Gastroesophageal sphincter (tissue), 4 donors: Measurements from ENCODE around the gene AUTS2. TPM values are rescaled to one million over a fixed set of nuclear protein-coding genes. Genes with fewer than 3 reads are reported as not detected.

Experiments used
- ATAC-seq: fragments of 150-250 bp; one replicate; pipeline ENCODE4 v1.9.1; 2016; ENCODE audit warnings: mild to moderate bottlenecking, moderate library complexity
- H3K27ac ChIP-seq, 4 donors: fragments of 200-600 bp; sonication (generic) in 3 of 4; 1 replicate in 3 of 4; 2 replicates in 1 of 4; pipeline ENCODE4 v1.5.1; 2016 to 2019
- H3K27me3 ChIP-seq: fragments of 200-600 bp; sonication (generic); one replicate; pipeline ENCODE4 v1.5.1; 2019
- H3K36me3 ChIP-seq, 2 donors: fragments of 200-600 bp; sonication (generic); one replicate each; pipeline ENCODE4 v1.5.1; 2019; ENCODE audit warnings: control low read depth in 1 of 2
- H3K4me1 ChIP-seq, 3 donors: fragments of 200-600 bp; sonication (generic); 1 replicate in 2 of 3; 2 replicates in 1 of 3; pipeline ENCODE4 v1.5.1; 2016 to 2019; ENCODE audit warnings: control low read depth in 2 of 3
- H3K4me3 ChIP-seq, 2 donors: fragments of 200-600 bp; sonication (generic); one replicate each; pipeline ENCODE4 v1.5.1; 2019; ENCODE audit warnings: mild to moderate bottlenecking in 1 of 2, moderate library complexity in 1 of 2
- H3K9me3 ChIP-seq, 3 donors: fragments of 200-600 bp; sonication (generic); one replicate each; pipeline ENCODE4 v1.5.1; 2017 to 2019; ENCODE audit warnings: control low read depth in 2 of 3
- EP300 ChIP-seq: sonication (generic); formaldehyde crosslinking; IDR thresholded peaks from one replicate; pipeline ENCODE4 v1.6.1; 2017; ENCODE audit warnings: antibody characterized with exemption, mild to moderate bottlenecking
- POLR2A ChIP-seq, 2 donors: fragments of 450-650 bp; IDR thresholded peaks; one replicate each; pipeline ENCODE4 v1.6.1; 2017; ENCODE audit warnings: antibody characterized with exemption in 2 of 2, mild to moderate bottlenecking in 2 of 2, moderate library complexity in 1 of 2
- POLR2AphosphoS5 ChIP-seq: sonication (generic); formaldehyde crosslinking; IDR thresholded peaks from one replicate; pipeline ENCODE4 v1.6.1; 2017; ENCODE audit warnings: antibody characterized with exemption
- WGBS, 2 donors: methylation state at CpG; one replicate each; pipeline ENCODE4 v1.1.5; 2018; ENCODE audit warnings: low coverage in 1 of 2; 5-methylcytosine and 5-hydroxymethylcytosine counted together
- total RNA-seq, 4 donors: library from RNA; depleted of rRNA; stranded (reverse); fragments of >200 nt; gene quantifications; one replicate each; pipeline ENCODE4 v1.1.0, GENCODE V29; 2016
- TF ChIP-seq, protein P1 (sequence below), 4 experiments: fragments of 200-600 bp in 2 of 4; fragments of 450-650 bp in 2 of 4; sonication (generic) in 1 of 4; IDR thresholded peaks; one replicate each; pipeline ENCODE4 v1.5.1; 2017 to 2019; ENCODE audit warnings: antibody characterized with exemption in 4 of 4, mild to moderate bottlenecking in 2 of 4, moderate library complexity in 2 of 4

The AUTS2 gene
- total RNA-seq, 4 donors from 2014 or later: 12.2 to 48.7 (median 44.1) TPM

DNA sequence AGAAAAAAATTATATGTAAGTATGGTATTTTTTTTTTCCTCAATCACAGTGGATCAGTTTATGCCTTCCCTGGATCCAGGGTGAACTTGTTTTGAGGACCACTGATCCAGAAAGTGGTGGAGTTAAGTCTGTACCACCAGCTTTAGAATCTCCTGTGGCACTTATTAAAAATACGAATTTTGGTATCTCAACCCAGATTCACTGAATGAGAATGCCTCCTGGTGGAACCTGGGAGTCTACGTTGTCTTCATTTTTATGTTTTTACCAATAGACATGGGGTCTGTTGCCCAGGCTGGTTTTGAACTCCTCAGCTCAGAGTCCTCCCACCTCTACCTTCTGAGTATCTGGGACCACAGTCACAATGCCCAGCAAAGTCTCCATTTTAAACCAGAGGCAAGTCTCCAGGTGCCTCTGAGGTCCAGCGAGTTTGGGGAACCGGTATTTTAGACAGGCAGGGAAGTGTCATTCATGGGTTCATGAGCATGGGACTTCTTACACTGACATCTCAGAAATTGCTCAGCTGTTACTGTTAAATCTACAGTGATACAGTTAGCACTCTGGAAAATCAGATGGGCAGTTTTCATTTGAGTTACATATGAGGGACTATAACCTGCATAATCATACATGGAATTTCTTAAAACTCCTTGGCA lies 200.9 kb downstream of the AUTS2 start:
- peaks cover 3 to 31% (median 16%) of the 10 kb centered on the region in 3 donors for H3K4me1 ChIP-seq
- no peak for ATAC-seq
- H3K27ac ChIP-seq: no peak overlapping the region
- H3K36me3 ChIP-seq: no peaks in the 10 kb centered on the region
- H3K27me3 ChIP-seq: no peaks in the 10 kb centered on the region
- no peak for TF ChIP-seq EP300
- no peak for TF ChIP-seq POLR2A (IDR thresholded peaks at IDR 0.05)
- no peak for TF ChIP-seq POLR2AphosphoS5
- TF ChIP-seq, protein P1, sequence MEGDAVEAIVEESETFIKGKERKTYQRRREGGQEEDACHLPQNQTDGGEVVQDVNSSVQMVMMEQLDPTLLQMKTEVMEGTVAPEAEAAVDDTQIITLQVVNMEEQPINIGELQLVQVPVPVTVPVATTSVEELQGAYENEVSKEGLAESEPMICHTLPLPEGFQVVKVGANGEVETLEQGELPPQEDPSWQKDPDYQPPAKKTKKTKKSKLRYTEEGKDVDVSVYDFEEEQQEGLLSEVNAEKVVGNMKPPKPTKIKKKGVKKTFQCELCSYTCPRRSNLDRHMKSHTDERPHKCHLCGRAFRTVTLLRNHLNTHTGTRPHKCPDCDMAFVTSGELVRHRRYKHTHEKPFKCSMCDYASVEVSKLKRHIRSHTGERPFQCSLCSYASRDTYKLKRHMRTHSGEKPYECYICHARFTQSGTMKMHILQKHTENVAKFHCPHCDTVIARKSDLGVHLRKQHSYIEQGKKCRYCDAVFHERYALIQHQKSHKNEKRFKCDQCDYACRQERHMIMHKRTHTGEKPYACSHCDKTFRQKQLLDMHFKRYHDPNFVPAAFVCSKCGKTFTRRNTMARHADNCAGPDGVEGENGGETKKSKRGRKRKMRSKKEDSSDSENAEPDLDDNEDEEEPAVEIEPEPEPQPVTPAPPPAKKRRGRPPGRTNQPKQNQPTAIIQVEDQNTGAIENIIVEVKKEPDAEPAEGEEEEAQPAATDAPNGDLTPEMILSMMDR (IDR thresholded peaks at IDR 0.05): no peak
- no peak overlapping the region for H3K4me3 ChIP-seq
- WGBS, 2 donors: 83 to 94% methylated on average over 2 of the region's 4 CpGs
- H3K9me3 ChIP-seq: no peaks in the 10 kb centered on the region

DNA sequence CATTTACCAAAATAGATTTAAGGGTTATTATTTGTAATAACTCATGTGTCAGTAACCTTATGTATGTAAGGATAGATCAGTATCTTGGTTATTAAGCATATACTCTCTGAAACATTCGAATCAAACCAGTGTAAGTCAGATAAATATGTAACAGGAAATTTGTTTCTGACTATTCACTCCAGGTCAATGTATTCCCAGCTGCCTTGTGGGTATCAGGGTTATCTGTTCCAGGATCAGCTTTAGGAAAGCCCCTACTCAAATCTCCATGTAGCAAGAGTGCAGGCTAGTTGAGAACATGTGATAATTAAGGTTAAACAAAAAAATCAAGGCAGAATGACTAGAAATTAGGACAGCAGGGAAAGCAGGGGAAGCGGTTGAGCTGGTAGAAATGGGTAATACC lies 201.7 kb downstream of the AUTS2 start:
- H3K4me1 ChIP-seq: peaks cover 3 to 28% (median 16%) of the 10 kb centered on the region in 3 donors
- no peaks in the 10 kb centered on the region for H3K36me3 ChIP-seq
- 83 to 84% methylated on average over 2 of the region's 2 CpGs for WGBS, 2 donors
- TF ChIP-seq EP300 (no peak), POLR2A (IDR thresholded peaks at IDR 0.05) (no peak), POLR2AphosphoS5 (no peak)
- TF ChIP-seq, protein P1 (IDR thresholded peaks at IDR 0.05): no peak
- no peaks in the 10 kb centered on the region for H3K27me3 ChIP-seq
- H3K27ac ChIP-seq: no peak overlapping the region
- H3K4me3 ChIP-seq: no peak overlapping the region
- no peak for ATAC-seq
- H3K9me3 ChIP-seq: no peaks in the 10 kb centered on the region

GRCh38 chr7:69800495-69800894 lies 202.2 kb downstream of the AUTS2 start:
- Histone ChIP-seq H3K4me3 (no peak overlapping the region), H3K4me1 (peaks cover 3 to 28% (median 16%) of the 10 kb centered on the region in 3 donors), H3K27me3 (no peaks in the 10 kb centered on the region), H3K27ac (no peak overlapping the region), H3K36me3 (no peaks in the 10 kb centered on the region), H3K9me3 (no peaks in the 10 kb centered on the region)
- no peak for TF ChIP-seq EP300
- no peak for TF ChIP-seq POLR2AphosphoS5
- no peak for TF ChIP-seq POLR2A (IDR thresholded peaks at IDR 0.05)
- TF ChIP-seq, protein P1 (IDR thresholded peaks at IDR 0.05): no peak
- ATAC-seq: no peak

DNA sequence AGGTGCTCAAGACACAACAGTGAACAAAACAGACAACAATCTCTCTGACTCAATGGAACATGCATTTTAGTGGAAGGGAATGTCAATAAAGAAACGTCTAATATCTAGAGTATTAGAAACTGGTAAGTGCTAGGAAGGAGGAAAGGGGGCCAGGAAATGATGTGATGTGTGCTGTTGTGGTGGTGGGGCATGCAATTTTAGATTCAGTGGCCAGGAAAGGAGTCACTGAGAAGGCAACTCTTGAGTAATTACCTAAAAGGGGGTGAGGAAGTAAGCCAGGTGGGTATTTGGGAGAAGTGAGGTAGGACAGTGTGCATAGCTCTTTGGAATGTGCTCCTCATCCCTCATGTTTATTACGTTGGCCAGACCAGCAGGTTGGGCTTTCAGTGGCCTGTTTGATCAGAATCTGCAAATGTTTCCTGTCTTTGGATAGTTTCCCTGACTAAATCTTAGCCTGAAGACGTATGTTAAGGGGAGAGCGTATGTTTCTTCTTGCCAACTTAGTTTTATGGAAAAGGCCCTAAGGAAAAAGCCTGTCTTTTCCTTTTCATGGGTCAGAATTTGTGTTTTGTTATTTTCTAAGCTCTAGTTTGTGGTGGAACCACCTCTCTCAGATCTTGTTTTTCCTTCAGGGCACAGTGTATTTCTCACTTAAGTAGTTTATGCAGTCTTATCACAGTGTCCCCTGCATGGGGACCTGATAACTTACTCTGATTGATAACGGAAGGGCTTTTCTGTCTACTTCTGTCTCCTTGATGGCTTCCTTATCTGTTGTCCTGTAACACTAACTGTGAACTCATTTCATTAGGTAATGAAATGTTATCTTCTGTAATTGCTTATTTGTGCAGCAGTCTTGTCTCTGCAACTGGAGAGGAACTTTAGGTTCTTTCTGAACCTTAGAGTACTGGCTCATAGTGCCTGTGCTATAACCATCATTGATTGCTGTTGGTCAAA lies 203.7 kb downstream of the AUTS2 start:
- no peak for TF ChIP-seq EP300
- no peak for TF ChIP-seq POLR2AphosphoS5
- TF ChIP-seq, protein P1 (IDR thresholded peaks at IDR 0.05): no peak
- no peak for TF ChIP-seq POLR2A (IDR thresholded peaks at IDR 0.05)
- no peak for ATAC-seq
- Histone ChIP-seq H3K27me3 (no peaks in the 10 kb centered on the region), H3K4me1 (peaks cover 3 to 32% (median 16%) of the 10 kb centered on the region in 3 donors), H3K4me3 (no peak overlapping the region), H3K9me3 (no peaks in the 10 kb centered on the region), H3K27ac (no peak overlapping the region), H3K36me3 (no peaks in the 10 kb centered on the region)
- WGBS, 2 donors: 56 to 65% methylated on average over 4 to 5 of the region's 5 CpGs
